Caco-2 (cell line): ENCODE results near the gene PABPN1. TPM values are rescaled to one million over a fixed set of nuclear protein-coding genes. Genes with fewer than 3 reads are reported as not detected.

ENCODE experiments used
- BruUV-seq: library from RNA; stranded (reverse); fragments of 400-500 nt; replicated peaks from 2 replicates; lab custom pipeline; 2021; lab: Mats Ljungman, UMichigan
- CTCF ChIA-PET: fragments of 300-600 bp; sonication (Branson Sonifier 250); formaldehyde crosslinking; loops from one replicate; lab custom pipeline; 2022; ENCODE audit warnings: antibody characterized with exemption; lab: Charles Lee
- POLR2A ChIA-PET: fragments of 300-600 bp; sonication (Branson Sonifier 250); formaldehyde crosslinking; loops from one replicate; lab custom pipeline; 2022; ENCODE audit warnings: antibody characterized with exemption; lab: Charles Lee
- DNase-seq, 2 experiments: peaks; one replicate each; pipeline versions ENCODE4 v3.0.0 to v3.0.0-alpha.2; 2020 to 2022
- H3K27me3 ChIP-seq: replicated peaks from 2 replicates; pipeline ENCODE4 v1.6.0; 2011; ENCODE audit warnings: low read length; ENCODE audit not compliant: control insufficient read depth, insufficient read depth
- H3K36me3 ChIP-seq: 2 replicates; pipeline ENCODE4 v1.5.1; 2011; ENCODE audit warnings: low read length; ENCODE audit not compliant: control insufficient read depth, insufficient read depth
- H3K4me1 ChIP-seq: fragments of 250-450 bp; sonication (Bioruptor Pico); 2 replicates; pipeline ENCODE4 v1.5.1; 2020; ENCODE audit warnings: mild to moderate bottlenecking
- H3K4me3 ChIP-seq: 2 replicates; pipeline ENCODE4 v1.5.1; 2011; ENCODE audit warnings: low read depth, mild to moderate bottlenecking, control low read depth, low read length
- H3K9me3 ChIP-seq: fragments of 250-450 bp; sonication (Bioruptor Pico); 2 replicates; pipeline ENCODE4 v1.5.1; 2020; ENCODE audit warnings: mild to moderate bottlenecking, moderate library complexity
- H3K27ac Mint-ChIP-seq: one replicate; pipeline ENCODE4 v1.8.0; 2022; ENCODE audit warnings: mixed read lengths; ENCODE audit not compliant: unreplicated experiment
- H3K27me3 Mint-ChIP-seq: one replicate; pipeline ENCODE4 v1.8.0; 2022; ENCODE audit warnings: mixed read lengths; ENCODE audit not compliant: insufficient read depth, unreplicated experiment
- H3K36me3 Mint-ChIP-seq: one replicate; pipeline ENCODE4 v1.8.0; 2022; ENCODE audit warnings: mild to moderate bottlenecking, mixed read lengths; ENCODE audit not compliant: insufficient read depth, unreplicated experiment
- H3K4me1 Mint-ChIP-seq: one replicate; pipeline ENCODE4 v1.8.0; 2022; ENCODE audit warnings: low read depth, mixed read lengths; ENCODE audit not compliant: unreplicated experiment
- H3K4me3 Mint-ChIP-seq: one replicate; pipeline ENCODE4 v1.8.0; 2022; ENCODE audit warnings: mild to moderate bottlenecking, moderate library complexity, mixed read lengths; ENCODE audit not compliant: unreplicated experiment
- H3K9me3 Mint-ChIP-seq: one replicate; pipeline ENCODE4 v1.8.0; 2022; ENCODE audit warnings: mixed read lengths; ENCODE audit not compliant: unreplicated experiment
- intact Hi-C: fragments of 100-400 bp; cut with micrococcal nuclease; formaldehyde crosslinking; loops from one replicate; pipeline ENCODE4 v1.10.0; 2022; ENCODE audit not compliant: unreplicated experiment
- total RNA-seq: library from RNA; stranded (reverse); gene quantifications from 2 replicates; pipeline ENCODE4 v1.2.3, GENCODE V29; 2022
- TF ChIP-seq, protein P1 (sequence below), 2 experiments: fragments of 200-600 bp in 1 of 2; IDR thresholded peaks; 1 replicate in 1 of 2; 2 replicates in 1 of 2; pipeline versions ENCODE4 v1.5.1 to v1.8.0; 2011 to 2022; ENCODE audit warnings: antibody characterized with exemption in 1 of 2, control low read depth in 1 of 2, inconsistent platforms in 1 of 2, low read depth in 1 of 2, low read length in 1 of 2, mild to moderate bottlenecking in 1 of 2, moderate library complexity in 1 of 2; ENCODE audit not compliant: insufficient read depth in 1 of 2, severe bottlenecking in 1 of 2, unreplicated experiment in 1 of 2

PABPN1 gene
- total RNA-seq, 1 experiment from 2014 or later: 202 TPM

DNA sequence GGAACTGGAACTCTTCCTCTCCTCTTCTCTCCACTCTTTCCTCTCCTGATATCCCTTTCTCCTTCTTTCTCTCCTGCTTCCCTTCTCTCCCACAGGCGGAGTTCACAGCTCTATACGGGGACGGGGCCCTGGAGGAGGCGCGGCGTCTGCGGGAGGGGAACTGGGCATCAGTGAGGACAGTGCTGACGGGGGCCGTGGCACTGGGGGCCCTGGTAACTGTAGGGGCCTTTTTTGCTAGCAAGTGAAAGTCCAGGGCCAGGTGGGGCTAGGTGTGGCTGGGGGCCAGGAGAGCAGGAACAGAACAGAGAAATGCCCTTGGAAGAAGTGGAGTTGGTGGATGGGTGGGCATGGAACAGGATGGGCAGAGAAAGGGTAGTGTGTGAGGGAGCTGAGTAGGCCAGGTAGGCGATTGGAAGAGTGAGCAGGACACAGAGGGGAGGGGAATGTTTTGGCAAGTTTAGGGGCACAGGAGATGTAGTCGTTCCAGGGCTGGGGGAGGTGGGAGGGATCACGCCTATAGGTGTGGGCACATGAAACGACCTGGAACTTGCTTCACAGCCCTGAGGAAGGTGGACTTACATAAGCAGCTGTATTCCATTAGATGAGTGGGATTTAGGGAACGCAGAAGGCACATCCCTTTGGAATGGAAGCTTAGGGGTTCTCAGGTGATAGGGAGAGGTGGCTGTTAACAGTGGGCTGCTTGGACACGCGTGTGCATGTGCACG, 12.4 kb upstream of the PABPN1 start:
- intact Hi-C loops: no loop called here
- CTCF ChIA-PET: no interaction called here

DNA sequence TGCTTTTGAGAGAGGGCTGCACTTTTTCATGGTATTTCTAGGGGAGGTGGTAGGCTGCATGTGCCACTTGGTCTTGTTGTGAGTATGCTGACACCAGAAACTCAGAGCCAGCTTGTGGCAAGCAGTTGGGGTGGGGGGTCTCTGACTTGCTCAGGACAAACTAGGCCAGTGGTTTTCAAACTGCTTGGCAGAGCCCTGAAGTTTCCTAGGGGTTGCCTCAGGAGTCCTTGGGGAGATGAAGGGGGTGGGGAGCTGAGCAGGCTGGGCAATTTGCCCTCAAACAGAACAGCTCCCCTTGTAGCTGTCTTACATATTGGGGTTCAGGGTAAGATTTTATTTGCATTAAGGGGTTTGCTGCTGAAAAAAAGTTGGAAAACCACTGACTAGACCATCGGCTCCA, 10.7 kb upstream of the PABPN1 start:
- H3K27me3 Mint-ChIP-seq: no peaks in the 10 kb centered on the region
- H3K4me1 Mint-ChIP-seq: peaks cover 7% of the 10 kb centered on the region
- intact Hi-C loops: no loop called here
- BruUV-seq: no TSS peak
- Histone ChIP-seq H3K4me1 (peaks cover 12% of the 10 kb centered on the region; the same call in 1 of the 2 replicates), H3K9me3 (no peaks in the 10 kb centered on the region), H3K36me3 (peaks cover 1% of the 10 kb centered on the region; the same call in 1 of the 2 replicates), H3K4me3 (no peak overlapping the region), H3K27me3 (no peaks in the 10 kb centered on the region)
- no peak overlapping the region for H3K4me3 Mint-ChIP-seq
- CTCF ChIA-PET: no interaction called here
- POLR2A ChIA-PET: interaction anchor here (2.4 kb wide), 1 partner anchor 10 kb away, joined by 6 read pairs; the partner anchor contains the start of gene PABPN1
- no peak overlapping the region for H3K27ac Mint-ChIP-seq
- H3K36me3 Mint-ChIP-seq: peaks cover 18% of the 10 kb centered on the region
- TF ChIP-seq, protein P1, sequence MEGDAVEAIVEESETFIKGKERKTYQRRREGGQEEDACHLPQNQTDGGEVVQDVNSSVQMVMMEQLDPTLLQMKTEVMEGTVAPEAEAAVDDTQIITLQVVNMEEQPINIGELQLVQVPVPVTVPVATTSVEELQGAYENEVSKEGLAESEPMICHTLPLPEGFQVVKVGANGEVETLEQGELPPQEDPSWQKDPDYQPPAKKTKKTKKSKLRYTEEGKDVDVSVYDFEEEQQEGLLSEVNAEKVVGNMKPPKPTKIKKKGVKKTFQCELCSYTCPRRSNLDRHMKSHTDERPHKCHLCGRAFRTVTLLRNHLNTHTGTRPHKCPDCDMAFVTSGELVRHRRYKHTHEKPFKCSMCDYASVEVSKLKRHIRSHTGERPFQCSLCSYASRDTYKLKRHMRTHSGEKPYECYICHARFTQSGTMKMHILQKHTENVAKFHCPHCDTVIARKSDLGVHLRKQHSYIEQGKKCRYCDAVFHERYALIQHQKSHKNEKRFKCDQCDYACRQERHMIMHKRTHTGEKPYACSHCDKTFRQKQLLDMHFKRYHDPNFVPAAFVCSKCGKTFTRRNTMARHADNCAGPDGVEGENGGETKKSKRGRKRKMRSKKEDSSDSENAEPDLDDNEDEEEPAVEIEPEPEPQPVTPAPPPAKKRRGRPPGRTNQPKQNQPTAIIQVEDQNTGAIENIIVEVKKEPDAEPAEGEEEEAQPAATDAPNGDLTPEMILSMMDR (IDR thresholded peaks at IDR 0.05; ENCODE audit: insufficient read depth in 1 of 2, low read depth in 1 of 2, low read length in 1 of 2, severe bottlenecking in 1 of 2, unreplicated experiment in 1 of 2): no peak
- DNase-seq: no peak
- H3K9me3 Mint-ChIP-seq: no peaks in the 10 kb centered on the region

More for the DNA sequence above, 12.4 kb upstream of the PABPN1 start:
- POLR2A ChIA-PET: interaction anchor here (0.5 kb wide), 1 partner anchor 36 kb away, joined by 3 read pairs; no protein-coding TSS in a partner anchor
- no TSS peak for BruUV-seq
- DNase-seq: no peak
- H3K4me1 Mint-ChIP-seq: peaks cover 14% of the 10 kb centered on the region
- no peaks in the 10 kb centered on the region for H3K9me3 Mint-ChIP-seq
- no peaks in the 10 kb centered on the region for H3K27me3 ChIP-seq
- TF ChIP-seq, protein P1 (IDR thresholded peaks at IDR 0.05; ENCODE audit: insufficient read depth in 1 of 2, low read depth in 1 of 2, low read length in 1 of 2, severe bottlenecking in 1 of 2, unreplicated experiment in 1 of 2): no peak
- H3K27me3 Mint-ChIP-seq: no peaks in the 10 kb centered on the region
- peaks cover 12% of the 10 kb centered on the region; the same call in 1 of the 2 replicates for H3K4me1 ChIP-seq
- peaks cover 11% of the 10 kb centered on the region for H3K36me3 Mint-ChIP-seq
- H3K36me3 ChIP-seq: peaks cover 1% of the 10 kb centered on the region; the same call in 1 of the 2 replicates
- H3K9me3 ChIP-seq: no peaks in the 10 kb centered on the region
- no peak overlapping the region for H3K27ac Mint-ChIP-seq
- H3K4me3 ChIP-seq: no peak overlapping the region
- H3K4me3 Mint-ChIP-seq: peak overlapping the region; percentile 52

DNA sequence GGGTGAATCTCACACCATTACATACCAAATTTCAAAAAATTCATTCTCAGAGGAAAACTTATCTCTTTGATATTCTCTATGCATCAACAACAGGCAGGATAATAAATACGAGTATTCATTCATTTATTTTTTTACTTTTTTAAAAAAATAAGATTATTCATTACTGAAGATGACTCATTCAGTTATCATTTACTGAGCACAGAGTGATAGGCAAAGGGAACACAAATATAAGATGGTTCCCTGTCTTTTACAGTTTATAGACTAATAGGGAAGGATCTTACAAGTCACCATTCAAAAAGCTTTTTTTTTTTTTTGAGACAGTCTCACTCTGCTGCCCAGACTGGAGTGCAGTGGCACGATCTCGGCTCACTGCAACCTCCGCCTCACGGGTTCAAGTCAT, 5.0 kb upstream of the PABPN1 start:
- Mint-ChIP-seq H3K4me1 (peaks cover 10% of the 10 kb centered on the region), H3K36me3 (peaks cover 35% of the 10 kb centered on the region), H3K9me3 (no peaks in the 10 kb centered on the region), H3K27ac (no peak overlapping the region), H3K4me3 (no peak overlapping the region), H3K27me3 (no peaks in the 10 kb centered on the region)
- TF ChIP-seq, protein P1 (IDR thresholded peaks at IDR 0.05; ENCODE audit: insufficient read depth in 1 of 2, low read depth in 1 of 2, low read length in 1 of 2, severe bottlenecking in 1 of 2, unreplicated experiment in 1 of 2): no peak
- Histone ChIP-seq H3K9me3 (no peaks in the 10 kb centered on the region), H3K36me3 (no peaks in the 10 kb centered on the region; the same call in 1 of the 2 replicates), H3K4me1 (peaks cover 10% of the 10 kb centered on the region), H3K27me3 (no peaks in the 10 kb centered on the region), H3K4me3 (no peak overlapping the region)
- POLR2A ChIA-PET: interaction anchor here (0.7 kb wide), 1 partner anchor 11 kb away, joined by 12 read pairs; no protein-coding TSS in a partner anchor
- intact Hi-C loops: no loop called here
- no peak for DNase-seq
- CTCF ChIA-PET: no interaction called here
- BruUV-seq: no TSS peak
